GM19099 (cell line): Measurements from ENCODE around the gene SIRT5.

ENCODE experiments used
- POLR2A ChIP-seq: IDR thresholded peaks from 3 replicates; pipeline ENCODE4 v1.6.1; 2011; ENCODE audit warnings: low read depth; ENCODE audit not compliant: insufficient read length; ENCODE audit errors: extremely low read depth

SIRT5 gene

DNA sequence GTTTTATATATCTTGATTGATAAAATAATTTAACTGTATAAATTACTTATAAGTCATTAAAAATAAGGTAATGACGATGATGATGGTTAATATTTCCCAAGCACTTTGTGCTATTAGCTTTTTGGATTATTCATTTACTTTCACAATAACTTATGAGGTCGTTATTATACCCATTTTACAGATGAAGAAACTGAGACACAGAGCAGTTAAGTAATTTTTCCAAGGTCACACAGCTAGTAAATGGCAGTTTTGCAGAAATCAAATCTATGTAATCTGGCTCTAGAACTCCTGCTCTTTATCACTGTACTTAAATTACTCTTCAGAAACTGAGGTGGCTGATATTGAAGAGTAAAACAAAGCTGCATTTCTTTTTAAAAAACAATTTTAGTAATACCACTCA, 58.9 kb downstream of the SIRT5 start:
- TF ChIP-seq POLR2A = no peak

DNA sequence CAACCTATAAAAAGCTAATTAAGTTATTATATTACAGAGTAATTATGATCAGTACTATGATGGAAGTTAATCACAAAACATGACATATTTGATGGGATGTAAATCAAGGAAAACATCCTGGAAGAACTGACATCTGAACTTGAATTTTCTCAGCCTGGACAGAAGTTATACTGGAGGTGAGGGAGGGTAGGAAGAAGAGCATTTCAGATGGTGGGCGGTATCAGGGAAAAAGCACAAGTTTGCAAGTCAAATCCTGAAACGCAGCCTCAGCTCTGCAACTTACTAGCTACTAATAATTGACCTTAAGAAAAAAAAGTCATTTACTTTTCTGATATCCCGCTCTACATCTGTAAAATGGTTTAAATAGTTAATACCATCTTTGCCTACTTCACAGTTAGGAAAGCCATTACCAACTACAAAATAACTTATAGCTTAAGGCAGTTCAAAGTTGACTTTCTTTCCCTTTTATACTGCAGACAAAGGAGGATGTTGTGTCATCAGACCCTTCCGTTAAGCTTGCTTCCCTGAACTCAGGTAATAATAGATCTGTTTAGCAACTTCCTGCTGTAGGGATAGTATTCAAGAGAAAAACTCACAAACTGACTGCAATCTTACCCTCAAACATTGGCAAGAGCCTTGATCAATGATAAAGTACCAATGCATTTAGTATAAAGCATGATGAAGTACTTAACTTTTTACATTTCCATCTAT, 61.7 kb downstream of the SIRT5 start:
- no peak for TF ChIP-seq POLR2A

DNA sequence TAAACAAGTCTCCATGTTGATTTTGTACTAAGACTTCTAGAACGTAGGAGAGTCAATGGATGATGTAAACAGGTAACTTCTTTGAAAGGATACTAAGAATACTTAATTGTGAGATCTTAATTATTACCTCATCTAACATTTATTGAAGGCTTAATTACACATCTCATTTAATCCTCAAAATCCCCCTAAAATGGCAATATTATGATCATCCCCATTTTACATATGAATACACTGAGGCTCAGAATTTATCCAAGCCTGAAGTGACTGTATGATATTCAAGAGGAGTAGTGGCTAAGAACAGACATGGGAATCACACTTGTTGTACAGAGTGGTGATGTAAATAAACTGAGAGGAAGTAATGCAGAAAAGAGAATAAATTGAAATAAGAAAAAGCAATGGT, 63.6 kb downstream of the SIRT5 start:
- TF ChIP-seq POLR2A = no peak

DNA sequence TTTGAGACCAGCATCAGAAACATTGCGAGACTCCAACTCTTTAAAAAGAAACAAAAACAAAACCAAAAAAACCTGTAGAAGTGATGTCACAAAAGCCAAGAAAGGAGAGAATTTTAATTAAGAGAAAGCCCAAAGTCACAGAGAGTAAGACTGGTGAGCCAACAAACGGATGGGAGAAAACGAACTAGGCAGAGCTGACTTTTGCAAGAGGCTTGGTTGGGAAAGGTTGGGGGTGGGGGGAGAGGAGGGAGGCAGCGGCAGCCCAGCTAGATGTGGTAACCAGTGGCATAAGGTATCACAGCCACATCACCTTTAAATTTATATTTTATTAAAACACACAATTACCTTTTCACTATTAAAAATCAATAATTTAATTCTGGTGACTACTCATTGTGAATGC, 64.2 kb downstream of the SIRT5 start:
- no peak for TF ChIP-seq POLR2A

DNA sequence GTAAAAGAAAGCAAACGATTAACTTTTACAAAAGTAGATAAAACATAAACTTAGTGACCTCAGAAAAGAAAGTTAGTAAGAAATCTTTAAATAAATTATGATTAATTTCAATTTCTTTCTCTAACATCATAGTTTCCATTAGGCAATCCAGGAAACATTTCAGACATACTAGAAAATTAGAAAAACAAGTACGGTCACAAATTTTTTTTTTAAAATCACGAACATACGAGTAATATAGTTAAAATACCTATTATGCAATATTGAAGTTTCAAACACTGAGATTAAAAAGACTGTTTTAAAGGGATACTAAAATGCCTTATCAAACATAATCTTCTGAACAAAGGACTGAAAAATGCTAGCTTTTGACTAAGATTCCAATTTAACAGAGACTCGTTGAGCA, 66.9 kb downstream of the SIRT5 start:
- no peak for TF ChIP-seq POLR2A

DNA sequence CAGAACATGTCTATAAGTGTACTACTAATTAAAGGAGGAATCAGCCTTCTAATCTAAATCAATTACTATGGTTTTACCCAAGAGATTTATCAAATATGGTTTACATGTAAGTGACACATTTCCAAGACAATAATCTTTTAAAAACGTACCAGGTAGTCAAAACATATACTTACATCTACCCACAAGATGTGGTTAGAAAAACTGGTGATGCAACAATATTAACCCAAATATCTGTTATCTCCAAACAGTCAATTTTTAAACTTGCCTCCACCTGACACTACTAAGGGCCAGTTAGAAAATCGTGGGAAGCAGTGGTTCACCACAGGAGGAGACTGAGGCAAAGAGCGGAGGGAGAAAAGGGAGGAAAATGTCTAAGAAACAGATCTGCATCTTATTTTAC, 68.7 kb downstream of the SIRT5 start:
- TF ChIP-seq POLR2A = no peak

DNA sequence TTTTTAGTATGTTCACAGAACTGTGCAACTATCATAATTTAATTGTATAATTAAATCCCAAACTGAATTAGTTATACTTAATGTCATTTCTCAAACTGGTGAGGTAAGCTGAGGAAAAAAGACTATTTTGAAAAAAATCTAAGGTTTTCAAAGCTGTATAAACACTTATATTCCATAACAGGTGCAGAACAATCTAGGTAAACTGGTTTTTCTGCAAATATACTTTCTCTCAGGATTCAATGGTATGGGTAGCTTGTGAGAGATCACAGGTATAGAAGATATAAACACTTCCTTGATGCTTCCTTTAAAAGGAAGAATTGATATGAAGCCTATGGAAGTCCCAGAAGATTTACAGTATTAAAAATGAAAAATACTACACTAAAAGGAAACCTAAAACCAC, 74.4 kb downstream of the SIRT5 start:
- TF ChIP-seq POLR2A = no peak

DNA sequence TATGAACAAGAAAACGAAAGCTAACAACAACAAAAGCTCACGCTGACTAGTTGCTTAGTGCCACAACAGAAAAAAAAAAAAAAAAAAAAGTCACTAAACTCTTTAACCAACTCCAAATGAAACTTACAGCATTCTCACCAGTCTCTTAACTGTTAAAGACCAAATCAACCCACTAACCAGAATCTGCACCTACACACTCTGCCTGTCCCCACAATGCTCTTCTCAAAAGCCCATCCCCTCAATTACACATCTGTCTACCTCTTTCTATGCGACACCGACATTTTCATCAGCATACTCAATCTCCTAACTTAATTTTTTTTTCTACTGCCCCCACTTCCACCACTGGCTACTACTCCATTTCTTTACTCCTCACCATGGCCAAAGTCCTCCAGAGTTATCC, 75.0 kb downstream of the SIRT5 start:
- no peak for TF ChIP-seq POLR2A

DNA sequence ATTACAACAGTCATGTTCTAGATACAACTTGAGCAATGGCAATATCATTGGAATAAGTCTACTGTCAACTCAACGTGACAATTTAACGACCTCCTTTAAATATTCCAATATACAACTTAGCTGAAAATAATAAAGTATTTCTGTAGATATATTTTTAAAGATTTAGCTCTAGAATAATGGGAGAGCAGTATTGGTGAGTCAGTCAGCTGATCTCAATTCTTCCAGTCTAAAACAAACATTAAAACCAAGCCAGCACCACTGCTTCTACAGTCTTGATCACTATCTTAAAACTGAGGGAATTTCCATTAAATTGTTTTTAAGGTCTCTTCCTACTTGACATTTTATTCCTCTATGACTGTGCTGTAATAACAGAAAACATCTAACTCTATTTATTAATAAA, 78.9 kb downstream of the SIRT5 start:
- no peak for TF ChIP-seq POLR2A

DNA sequence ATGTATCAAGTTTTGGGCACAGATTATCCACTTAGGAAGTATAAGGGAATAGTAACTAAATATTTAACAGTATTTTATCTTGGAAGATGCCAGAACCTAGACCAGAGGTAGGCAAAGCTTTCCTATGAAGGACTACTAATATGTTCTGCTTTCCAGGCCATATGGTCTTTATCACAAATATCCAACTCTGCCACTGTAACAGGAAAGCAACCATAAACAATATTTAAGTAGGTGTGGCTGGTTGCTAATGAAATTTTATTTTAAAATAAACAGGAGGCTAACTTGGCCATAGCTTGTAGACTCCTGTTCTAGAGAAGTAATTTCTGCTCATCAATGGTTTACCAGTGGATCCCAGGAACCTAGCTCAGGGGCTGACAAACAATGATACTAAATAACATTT, 80.1 kb downstream of the SIRT5 start:
- TF ChIP-seq POLR2A = no peak

DNA sequence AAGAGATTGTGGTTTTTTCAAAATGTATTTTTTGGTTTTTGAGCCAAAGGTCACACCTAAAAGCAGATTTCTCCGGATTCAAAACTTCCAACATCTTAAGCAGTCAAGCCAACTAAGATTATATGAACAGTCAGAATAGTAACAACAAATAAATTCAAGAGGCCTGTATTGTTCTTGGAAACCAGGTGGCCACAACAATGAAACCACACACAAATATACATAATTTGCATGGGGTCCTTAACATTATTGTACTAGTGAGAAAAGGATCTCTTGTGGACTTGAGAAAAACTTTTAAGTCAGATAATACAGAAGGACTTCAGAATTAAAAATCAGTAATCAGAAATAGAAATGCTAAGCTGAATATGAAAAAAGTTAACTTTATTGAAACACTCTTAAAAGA, 81.3 kb downstream of the SIRT5 start:
- no peak for TF ChIP-seq POLR2A

DNA sequence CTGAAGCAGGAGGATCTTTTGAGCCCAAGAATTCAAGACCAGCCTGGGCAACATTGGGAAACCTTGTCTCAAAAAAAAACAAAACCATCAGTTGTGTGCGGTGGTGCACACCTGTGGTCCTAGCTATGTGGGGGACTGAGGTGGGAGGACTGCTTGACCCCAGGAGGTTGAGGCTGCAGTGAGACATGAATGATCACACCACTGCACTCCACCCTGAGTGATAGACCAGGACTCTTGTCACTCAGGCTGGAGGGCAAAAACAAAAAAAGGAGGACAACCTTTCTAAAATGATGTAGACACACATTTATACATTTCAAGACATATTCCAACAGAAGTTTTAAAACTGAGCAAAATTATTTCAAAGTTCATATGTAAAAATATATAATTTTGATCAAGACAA, 85.9 kb downstream of the SIRT5 start:
- TF ChIP-seq POLR2A = no peak

DNA sequence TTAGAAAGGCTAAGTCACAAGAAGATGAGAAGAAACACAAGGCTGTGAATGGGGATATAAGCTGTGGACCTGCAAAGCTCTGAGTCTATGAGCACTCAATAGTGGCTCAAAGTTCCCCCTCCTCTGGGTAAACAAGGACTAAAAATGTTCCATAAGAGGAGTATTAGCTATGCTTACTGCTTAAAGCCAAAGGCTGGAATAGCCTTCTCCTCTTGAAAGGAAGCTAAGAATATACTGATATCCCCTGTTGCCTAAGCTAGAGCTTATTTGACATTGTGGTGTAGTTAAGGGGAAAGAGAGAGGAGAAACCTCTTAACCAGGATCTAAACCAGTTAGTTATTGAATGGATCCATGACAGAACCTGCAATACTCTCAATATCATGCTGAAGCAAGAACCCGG, 86.5 kb downstream of the SIRT5 start:
- no peak for TF ChIP-seq POLR2A

DNA sequence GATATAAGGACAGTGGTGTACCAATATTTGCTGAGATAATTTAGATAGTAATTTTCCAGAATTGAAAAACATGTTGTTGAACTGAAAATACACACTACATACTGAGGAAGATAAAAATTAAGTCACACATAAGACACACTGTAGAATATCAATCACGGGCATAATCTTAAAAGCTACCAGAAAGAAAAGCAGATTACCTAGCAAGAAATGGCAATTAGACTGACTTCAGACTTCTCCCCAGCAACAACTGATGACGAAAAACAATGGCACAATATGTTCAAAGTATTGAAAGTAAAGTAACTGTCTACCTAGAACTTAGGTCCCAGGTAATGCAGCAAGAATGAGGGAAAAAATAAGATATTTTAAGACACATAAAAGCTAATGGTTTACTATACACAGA, 87.2 kb downstream of the SIRT5 start:
- TF ChIP-seq POLR2A = no peak

DNA sequence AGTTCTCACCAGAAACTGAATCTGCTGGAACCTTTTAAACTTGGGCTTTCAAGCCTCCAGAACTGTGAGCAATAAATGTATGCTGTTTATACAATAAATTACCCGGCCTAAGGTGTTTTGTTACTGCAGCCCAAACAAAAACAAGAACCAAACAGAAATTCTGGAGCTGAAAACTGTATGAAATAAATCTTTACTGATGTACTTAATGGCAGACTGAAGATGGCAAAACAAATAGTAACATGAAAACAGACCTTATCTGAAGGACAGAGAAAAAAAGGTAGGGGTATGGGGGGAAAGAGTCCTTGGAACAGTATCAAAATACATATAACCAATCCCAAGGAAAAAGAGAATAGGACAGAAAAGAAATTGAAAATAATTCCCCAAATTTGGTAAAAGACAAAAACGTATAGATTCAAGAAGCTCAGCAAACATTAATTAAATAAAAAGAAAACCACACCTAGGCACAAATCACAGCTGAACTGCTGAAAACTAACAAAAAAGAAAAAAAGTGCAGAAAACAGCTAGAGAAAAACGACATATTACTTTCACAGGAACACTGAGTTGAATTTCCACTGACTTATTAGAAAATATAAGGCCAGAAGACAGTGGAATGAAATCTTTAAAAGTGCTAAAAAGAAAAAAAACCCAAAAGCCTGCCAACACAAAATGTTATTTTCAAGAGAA, 88.4 kb downstream of the SIRT5 start:
- TF ChIP-seq POLR2A = no peak

DNA sequence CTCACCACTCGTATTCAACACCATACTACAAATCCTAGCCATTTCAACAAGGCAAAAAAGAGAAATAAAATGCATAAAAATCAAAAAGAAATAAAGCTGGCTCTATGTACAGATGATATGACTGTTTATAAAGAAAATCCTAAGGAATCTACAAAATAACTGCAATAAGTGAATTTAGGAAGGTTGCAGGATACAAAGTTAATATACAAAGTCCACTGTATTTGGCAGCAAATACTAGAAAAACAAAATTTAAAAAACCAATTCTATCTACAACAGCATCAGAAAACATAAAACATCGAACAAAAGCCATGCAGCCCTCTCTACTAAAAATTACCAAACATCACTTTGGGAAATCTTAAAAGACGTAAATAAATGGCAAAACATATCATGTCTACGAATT, 89.6 kb downstream of the SIRT5 start:
- TF ChIP-seq POLR2A = no peak
